ENCODE results near the gene FGF13. TPM values are rescaled to one million over a fixed set of nuclear protein-coding genes. Genes with fewer than 3 reads are reported as not detected.
A peak's percentile ranks its signal among the peaks of the same experiment; 100 is the strongest.

Gene FGF13
- total RNA-seq, 1 experiment from 2014 or later: 17.1 TPM

DNA sequence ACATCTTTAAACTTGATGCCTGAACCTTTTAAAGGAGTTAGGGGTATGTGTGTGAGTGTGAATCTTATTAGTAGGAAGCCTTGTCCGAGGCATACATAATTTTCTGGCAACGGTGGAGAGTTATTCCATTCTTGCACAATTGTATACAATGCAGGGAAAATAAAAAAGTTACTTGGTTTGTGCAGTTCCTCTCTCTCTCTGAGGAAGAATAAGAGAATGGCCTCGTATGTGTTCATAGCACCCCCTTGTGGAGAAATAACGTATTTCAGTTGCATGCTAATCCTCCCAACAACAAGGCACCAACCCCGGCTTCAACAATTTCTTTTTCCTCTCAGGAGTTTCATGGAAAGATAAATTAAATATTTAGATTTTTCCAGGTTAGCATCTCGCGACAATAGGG, 33.7 kb upstream of the FGF13 start:
- Histone ChIP-seq H3K18ac (ENCODE audit: insufficient read length, low read depth, low read length) (no peak overlapping the region), H3K27me3 (ENCODE audit: insufficient read depth, low read length) (no peaks in the 10 kb centered on the region), H2BK15ac (ENCODE audit: low read depth, low read length) (no peak overlapping the region), H2AFZ (ENCODE audit: low read length) (no peak overlapping the region), H2BK120ac (ENCODE audit: low read depth, low read length, poor library complexity, severe bottlenecking) (no peak overlapping the region), H4K8ac (replicated peaks; ENCODE audit: insufficient read length, low read depth, low read length) (no peak overlapping the region), H3K79me2 (ENCODE audit: insufficient read depth, low read length) (no peaks in the 10 kb centered on the region), H4K5ac (ENCODE audit: insufficient read length, low read depth, low read length) (no peak overlapping the region), H3K4ac (ENCODE audit: low read depth, low read length) (no peak overlapping the region), H3K23me2 (ENCODE audit: insufficient read length, low read depth, low read length, poor library complexity, severe bottlenecking) (no peaks in the 10 kb centered on the region), H3K56ac (ENCODE audit: insufficient read length, low read depth, low read length) (no peak overlapping the region), H3K4me2 (ENCODE audit: insufficient read depth, insufficient read length, low read length) (no peak overlapping the region), H3T11ph (ENCODE audit: low read length) (no peak overlapping the region), H3K4me1 (ENCODE audit: insufficient read depth, low read length) (no peaks in the 10 kb centered on the region), H2BK20ac (ENCODE audit: low read depth, low read length, poor library complexity, severe bottlenecking) (no peak overlapping the region), H2BK5ac (ENCODE audit: insufficient read length, low read length) (no peak overlapping the region), H3K14ac (ENCODE audit: insufficient read depth, low read length) (no peak overlapping the region), H3K79me1 (ENCODE audit: insufficient read depth, low read depth, low read length, poor library complexity, severe bottlenecking) (no peaks in the 10 kb centered on the region), H4K91ac (ENCODE audit: insufficient read length, low read depth, low read length) (no peak overlapping the region), H4K20me1 (ENCODE audit: control insufficient read depth, insufficient read depth, insufficient read length) (no peaks in the 10 kb centered on the region), H3K27ac (ENCODE audit: insufficient read length, low read depth, low read length) (no peak overlapping the region), H3K9ac (ENCODE audit: extremely low read depth, insufficient read length, low read length) (no peak overlapping the region), H3K23ac (ENCODE audit: insufficient read length, low read depth, low read length) (no peak overlapping the region), H2AK5ac (ENCODE audit: insufficient read length, low read length) (no peak overlapping the region), H3K9me3 (ENCODE audit: control insufficient read depth, low read depth, low read length) (no peaks in the 10 kb centered on the region), H2BK12ac (ENCODE audit: insufficient read length, low read depth, low read length) (no peak overlapping the region)
- DNase-seq: no peak
- no CpG with 5 or more reads among the region's 7 CpGs for WGBS (ENCODE audit: extremely low coverage, insufficient read length, low lambda C conversion rate)
- peaks cover 0 to 40% of the 10 kb centered on the region in 2 experiments; a peak in 2 of 5 replicates for H3K9me3 Mint-ChIP-seq
- no peak overlapping the region for H3K4me3 Mint-ChIP-seq
- TF ChIP-seq CTCF (conservative IDR thresholded peaks at IDR 0.05): peak; percentile 79
- no peaks in the 10 kb centered on the region for H3K27me3 Mint-ChIP-seq (ENCODE audit: low read depth)
- H3K36me3 Mint-ChIP-seq (ENCODE audit: insufficient read depth in 1 of 3, low read depth in 3 of 3): no peaks in the 10 kb centered on the region
- peaks cover 3 to 8% of the 10 kb centered on the region in 2 experiments; a peak in 2 of 4 replicates for H3K4me1 Mint-ChIP-seq
- H3K27ac Mint-ChIP-seq: no peak overlapping the region
